ENCODE results near the gene FRY.

DNA sequence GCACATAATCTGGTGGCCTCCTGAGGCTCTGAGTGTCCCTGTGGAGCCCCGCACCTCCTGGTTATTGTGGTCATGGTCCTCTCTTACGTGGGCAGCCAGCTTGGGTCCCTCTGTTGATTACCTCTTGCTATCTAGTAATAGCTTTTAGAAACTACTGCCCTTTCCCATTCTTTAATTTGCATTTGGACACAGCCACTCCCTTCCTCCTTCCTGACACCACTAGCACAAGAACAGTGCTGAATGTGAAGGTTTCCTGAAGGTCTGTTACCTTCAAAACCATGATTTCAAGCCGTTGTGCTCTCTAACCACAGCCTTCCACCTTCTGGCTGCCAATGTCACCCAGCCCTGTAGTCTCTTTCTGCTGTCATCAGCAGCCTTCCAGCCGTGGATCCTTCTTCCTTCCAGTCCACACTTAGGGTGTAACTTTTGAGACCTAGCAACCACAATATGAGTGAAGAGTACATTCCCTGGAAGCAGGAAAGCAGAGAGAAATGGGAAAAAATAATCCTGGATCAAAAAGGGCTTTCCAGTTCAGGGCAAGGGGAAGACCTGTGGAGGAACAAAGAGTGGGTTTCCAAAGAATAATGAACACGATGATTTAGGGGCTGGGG lies 130.9 kb downstream of the FRY start:
- TF ChIP-seq, protein P1, sequence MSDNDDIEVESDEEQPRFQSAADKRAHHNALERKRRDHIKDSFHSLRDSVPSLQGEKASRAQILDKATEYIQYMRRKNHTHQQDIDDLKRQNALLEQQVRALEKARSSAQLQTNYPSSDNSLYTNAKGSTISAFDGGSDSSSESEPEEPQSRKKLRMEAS (IDR thresholded peaks at IDR 0.05), result no peak
- TF ChIP-seq EP300 (IDR thresholded peaks at IDR 0.05; ENCODE audit: borderline replicate concordance) (no peak), YY1 (IDR thresholded peaks at IDR 0.05; ENCODE audit: low read depth) (no peak), EGR1 (IDR thresholded peaks at IDR 0.05) (no peak)
- TF ChIP-seq, protein P2, sequence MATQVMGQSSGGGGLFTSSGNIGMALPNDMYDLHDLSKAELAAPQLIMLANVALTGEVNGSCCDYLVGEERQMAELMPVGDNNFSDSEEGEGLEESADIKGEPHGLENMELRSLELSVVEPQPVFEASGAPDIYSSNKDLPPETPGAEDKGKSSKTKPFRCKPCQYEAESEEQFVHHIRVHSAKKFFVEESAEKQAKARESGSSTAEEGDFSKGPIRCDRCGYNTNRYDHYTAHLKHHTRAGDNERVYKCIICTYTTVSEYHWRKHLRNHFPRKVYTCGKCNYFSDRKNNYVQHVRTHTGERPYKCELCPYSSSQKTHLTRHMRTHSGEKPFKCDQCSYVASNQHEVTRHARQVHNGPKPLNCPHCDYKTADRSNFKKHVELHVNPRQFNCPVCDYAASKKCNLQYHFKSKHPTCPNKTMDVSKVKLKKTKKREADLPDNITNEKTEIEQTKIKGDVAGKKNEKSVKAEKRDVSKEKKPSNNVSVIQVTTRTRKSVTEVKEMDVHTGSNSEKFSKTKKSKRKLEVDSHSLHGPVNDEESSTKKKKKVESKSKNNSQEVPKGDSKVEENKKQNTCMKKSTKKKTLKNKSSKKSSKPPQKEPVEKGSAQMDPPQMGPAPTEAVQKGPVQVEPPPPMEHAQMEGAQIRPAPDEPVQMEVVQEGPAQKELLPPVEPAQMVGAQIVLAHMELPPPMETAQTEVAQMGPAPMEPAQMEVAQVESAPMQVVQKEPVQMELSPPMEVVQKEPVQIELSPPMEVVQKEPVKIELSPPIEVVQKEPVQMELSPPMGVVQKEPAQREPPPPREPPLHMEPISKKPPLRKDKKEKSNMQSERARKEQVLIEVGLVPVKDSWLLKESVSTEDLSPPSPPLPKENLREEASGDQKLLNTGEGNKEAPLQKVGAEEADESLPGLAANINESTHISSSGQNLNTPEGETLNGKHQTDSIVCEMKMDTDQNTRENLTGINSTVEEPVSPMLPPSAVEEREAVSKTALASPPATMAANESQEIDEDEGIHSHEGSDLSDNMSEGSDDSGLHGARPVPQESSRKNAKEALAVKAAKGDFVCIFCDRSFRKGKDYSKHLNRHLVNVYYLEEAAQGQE (IDR thresholded peaks at IDR 0.05; ENCODE audit: low read depth), result no peak
